Measurements from ENCODE around the gene ALX3. TPM values are rescaled to one million over a fixed set of nuclear protein-coding genes. Genes with fewer than 3 reads are reported as not detected.

ALX3 gene
- polyA plus RNA-seq, 1 experiment = not detected

DNA sequence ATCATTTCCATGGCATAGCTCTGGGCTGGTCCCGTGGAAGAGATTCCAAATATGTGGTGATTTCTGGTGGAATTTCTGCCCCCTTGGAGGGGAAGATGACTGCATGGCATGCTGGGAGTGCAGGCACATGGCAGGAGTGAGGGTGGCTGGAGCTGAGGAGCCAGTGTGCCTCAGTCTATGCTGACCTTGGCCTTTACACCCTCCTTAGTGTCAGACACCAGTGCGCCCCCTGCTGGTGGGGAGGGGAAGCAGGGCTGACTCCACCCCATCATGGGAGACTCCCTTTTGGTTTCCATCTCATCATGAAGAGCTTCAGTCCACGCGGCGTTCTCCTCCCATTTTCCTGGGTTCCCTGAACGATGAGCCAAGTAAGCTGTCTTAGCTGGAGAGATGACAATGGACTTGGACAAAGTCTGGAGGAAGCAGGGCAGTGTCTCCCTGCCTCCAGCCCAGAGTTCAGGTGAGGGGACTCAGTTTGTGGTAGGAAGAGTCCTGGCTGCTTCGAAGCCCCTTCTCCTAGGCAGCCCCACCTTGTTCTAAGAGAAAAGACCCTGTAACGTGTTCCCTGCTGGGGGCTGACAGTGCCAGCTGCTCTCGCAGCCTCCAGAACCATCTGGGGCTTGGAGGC, 10.3 kb downstream of the ALX3 start:
- no peaks in the 10 kb centered on the region; the same call in 1 of the 2 replicates for H3K9me3 ChIP-seq (ENCODE audit: control insufficient read depth, insufficient read depth, low read length)
- no peak for DNase-seq (ENCODE audit: low read depth, low spot score)
- ChIA-PET CTCF (interaction anchor here (0.6 to 3.2 kb wide), 20 partner anchors 9 to 314 kb away, joined by 3 to 23 read pairs (median 4); partner anchors contain the start of gene ALX3), POLR2A (interaction anchor here (0.7 kb wide), 1 partner anchor 16 kb away, joined by 3 read pairs; no protein-coding TSS in a partner anchor)
- TF ChIP-seq, protein P1, sequence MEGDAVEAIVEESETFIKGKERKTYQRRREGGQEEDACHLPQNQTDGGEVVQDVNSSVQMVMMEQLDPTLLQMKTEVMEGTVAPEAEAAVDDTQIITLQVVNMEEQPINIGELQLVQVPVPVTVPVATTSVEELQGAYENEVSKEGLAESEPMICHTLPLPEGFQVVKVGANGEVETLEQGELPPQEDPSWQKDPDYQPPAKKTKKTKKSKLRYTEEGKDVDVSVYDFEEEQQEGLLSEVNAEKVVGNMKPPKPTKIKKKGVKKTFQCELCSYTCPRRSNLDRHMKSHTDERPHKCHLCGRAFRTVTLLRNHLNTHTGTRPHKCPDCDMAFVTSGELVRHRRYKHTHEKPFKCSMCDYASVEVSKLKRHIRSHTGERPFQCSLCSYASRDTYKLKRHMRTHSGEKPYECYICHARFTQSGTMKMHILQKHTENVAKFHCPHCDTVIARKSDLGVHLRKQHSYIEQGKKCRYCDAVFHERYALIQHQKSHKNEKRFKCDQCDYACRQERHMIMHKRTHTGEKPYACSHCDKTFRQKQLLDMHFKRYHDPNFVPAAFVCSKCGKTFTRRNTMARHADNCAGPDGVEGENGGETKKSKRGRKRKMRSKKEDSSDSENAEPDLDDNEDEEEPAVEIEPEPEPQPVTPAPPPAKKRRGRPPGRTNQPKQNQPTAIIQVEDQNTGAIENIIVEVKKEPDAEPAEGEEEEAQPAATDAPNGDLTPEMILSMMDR (IDR thresholded peaks at IDR 0.05; ENCODE audit: low read depth, low read length) = peak; percentile 73
- H3K4me3 ChIP-seq (ENCODE audit: low read depth, low read length) = no peak overlapping the region
- H3K27ac ChIP-seq (ENCODE audit: low read depth, low read length) = no peak overlapping the region
- H3K27me3 ChIP-seq (ENCODE audit: control insufficient read depth, insufficient read depth, low read length) = no peaks in the 10 kb centered on the region

DNA sequence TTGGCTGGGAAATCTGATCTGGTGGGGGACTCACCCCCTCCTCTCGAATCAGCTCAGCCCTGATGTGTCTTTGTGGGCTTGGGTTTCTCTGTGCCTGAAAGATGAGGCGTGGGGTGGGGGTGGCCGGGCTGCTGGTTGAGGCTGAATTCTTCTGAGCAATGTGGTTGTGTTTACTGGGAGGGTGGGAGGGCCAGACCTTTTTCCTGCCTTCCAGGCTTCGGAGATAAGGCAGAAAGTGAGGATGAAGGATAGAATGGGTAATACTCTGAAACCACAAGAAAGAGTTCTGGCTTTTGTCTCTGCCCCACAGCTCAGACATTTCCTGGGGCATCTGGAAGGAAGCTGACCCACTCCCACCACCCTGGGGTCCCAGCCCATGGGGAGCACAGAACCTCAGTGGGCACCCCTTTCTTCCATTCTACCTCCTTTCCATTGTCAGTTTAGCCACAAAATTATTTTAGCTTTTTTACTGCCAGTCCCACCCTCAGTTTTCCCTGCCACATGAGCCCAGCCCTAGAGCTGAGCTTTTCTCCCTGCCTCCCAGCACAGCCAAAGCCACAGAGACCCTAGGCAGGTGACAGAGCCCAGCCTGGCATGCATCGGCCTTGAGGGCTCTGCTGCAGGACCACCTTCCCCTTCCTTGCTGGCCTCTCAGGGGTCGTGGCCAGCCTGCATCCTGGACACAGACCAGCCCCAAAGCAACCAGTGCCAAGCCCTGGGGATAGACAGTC, 11.2 kb downstream of the ALX3 start:
- TF ChIP-seq, protein P1 (IDR thresholded peaks at IDR 0.05; ENCODE audit: low read depth, low read length) = no peak
- H3K9me3 ChIP-seq (ENCODE audit: control insufficient read depth, insufficient read depth, low read length) = no peaks in the 10 kb centered on the region
- no peaks in the 10 kb centered on the region for H3K27me3 ChIP-seq (ENCODE audit: control insufficient read depth, insufficient read depth, low read length)
- no peak overlapping the region for H3K4me3 ChIP-seq (ENCODE audit: low read depth, low read length)
- ChIA-PET POLR2A (interaction anchor here (0.6 to 0.7 kb wide), 2 partner anchors 15 to 823 kb away, joined by 3 read pairs; no protein-coding TSS in a partner anchor), CTCF (interaction anchor here (0.7 to 3.2 kb wide), 13 partner anchors 8 to 315 kb away, joined by 3 to 23 read pairs (median 6); partner anchors contain the start of gene ALX3)
- DNase-seq (ENCODE audit: low read depth, low spot score) = no peak
- no peak overlapping the region for H3K27ac ChIP-seq (ENCODE audit: low read depth, low read length)

DNA sequence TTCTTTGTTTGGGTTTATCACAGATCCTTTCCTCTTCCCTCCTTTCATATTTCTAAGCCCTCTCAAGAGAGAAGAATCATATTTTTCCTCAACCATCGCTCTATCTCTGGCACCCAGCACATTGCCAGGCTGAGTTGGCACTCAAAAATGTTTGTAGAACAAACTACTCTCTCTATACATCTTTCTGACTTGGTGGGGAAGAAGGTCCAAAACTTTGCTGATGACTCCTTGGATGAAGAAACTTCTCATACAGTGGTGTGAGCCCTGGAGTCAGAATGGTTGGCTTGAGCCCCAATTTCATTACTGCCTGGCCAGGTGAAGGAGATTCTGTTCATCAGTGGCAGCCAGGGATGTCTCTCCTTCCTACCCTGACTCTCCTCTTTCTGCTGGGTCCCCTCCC, 11.9 kb downstream of the ALX3 start:
- Histone ChIP-seq H3K27me3 (ENCODE audit: control insufficient read depth, insufficient read depth, low read length) (no peaks in the 10 kb centered on the region), H3K4me3 (ENCODE audit: low read depth, low read length) (no peak overlapping the region), H3K9me3 (ENCODE audit: control insufficient read depth, insufficient read depth, low read length) (no peaks in the 10 kb centered on the region), H3K27ac (ENCODE audit: low read depth, low read length) (no peak overlapping the region)
- no peak for DNase-seq (ENCODE audit: low read depth, low spot score)
- TF ChIP-seq, protein P1 (IDR thresholded peaks at IDR 0.05; ENCODE audit: low read depth, low read length) = no peak
- POLR2A ChIA-PET = interaction anchor here (0.6 kb wide), 1 partner anchor 822 kb away, joined by 3 read pairs; no protein-coding TSS in a partner anchor
- CTCF ChIA-PET = interaction anchor here (0.9 to 3.2 kb wide), 4 partner anchors 20 to 47 kb away, joined by 3 to 22 read pairs (median 5); no protein-coding TSS in a partner anchor

DNA sequence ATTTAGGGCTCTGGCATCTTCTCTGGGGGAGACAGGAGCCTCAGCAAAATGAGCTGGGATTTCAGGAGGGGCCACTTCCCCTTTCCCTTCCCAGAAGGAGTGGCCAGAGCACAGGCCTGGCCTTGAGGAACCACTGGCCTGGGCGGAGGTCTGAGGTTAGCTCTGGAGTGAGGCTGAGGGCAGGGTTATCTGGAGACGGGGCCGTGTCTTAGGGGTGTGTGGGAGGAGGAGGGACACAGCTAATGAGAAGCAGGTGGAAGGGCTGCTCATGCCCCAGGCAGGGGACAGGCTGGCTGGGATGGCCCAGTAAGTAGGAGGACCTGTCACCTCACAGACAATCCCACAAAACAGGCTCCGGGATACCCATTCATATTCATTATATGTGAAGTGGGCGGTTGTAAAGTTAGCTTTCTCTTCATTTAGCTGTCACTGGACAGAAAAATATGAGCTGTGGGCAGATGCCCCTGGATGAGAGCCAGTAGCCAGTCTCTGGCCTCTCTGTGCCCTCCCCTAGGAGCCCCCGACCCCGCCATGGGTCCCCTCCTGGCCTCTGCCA, 12.4 kb downstream of the ALX3 start:
- Histone ChIP-seq H3K27me3 (ENCODE audit: control insufficient read depth, insufficient read depth, low read length) (no peaks in the 10 kb centered on the region), H3K4me3 (ENCODE audit: low read depth, low read length) (no peak overlapping the region), H3K9me3 (ENCODE audit: control insufficient read depth, insufficient read depth, low read length) (no peaks in the 10 kb centered on the region), H3K27ac (ENCODE audit: low read depth, low read length) (no peak overlapping the region)
- TF ChIP-seq, protein P1 (IDR thresholded peaks at IDR 0.05; ENCODE audit: low read depth, low read length) = no peak
- ChIA-PET POLR2A (no interaction called here), CTCF (interaction anchor here (0.9 to 3.2 kb wide), 2 partner anchors 30 to 46 kb away, joined by 3 to 22 read pairs; no protein-coding TSS in a partner anchor)
- no peak for DNase-seq (ENCODE audit: low read depth, low spot score)

Measured in AG04450 (cell line).